NCI-H187 treated with DMSO at 0.1 percent for 48 hours (cell line): ENCODE results near the gene DESI2.
A peak's percentile ranks its signal among the peaks of the same experiment; 100 is the strongest.

Experiments used
- DNase-seq: peaks from one replicate; lab custom pipeline; 2025; lab: John Stamatoyannopoulos, UW

The DESI2 gene

GRCh38 chr1:244652623-244653438 is at the start of gene DESI2:
Gene DESI2, plus strand, starts transcription at chr1:244653126. Its CDS starts 188 bp downstream, at chr1:244653314.
- DNase-seq, result peak; percentile 88

DNA sequence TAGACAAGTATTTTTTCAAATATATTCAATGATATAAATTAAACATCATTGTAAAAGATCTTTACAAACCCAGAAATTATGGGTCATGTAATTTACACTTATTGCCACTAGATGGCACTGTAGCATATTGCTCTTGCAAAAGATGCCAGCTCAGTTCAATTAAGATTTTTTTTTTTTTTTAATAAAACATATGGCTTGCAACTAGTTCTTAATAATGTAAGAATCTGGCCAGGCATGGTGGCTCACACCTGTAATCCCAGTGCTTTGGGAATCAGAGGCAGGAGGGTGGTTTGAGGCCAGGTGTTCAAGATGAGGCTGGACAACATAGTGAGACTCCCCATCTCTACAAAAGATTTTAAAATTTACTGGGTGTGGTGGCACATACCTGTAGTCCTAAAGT is 49.4 kb upstream of the DESI2 start:
- DNase-seq, result no peak

DNA sequence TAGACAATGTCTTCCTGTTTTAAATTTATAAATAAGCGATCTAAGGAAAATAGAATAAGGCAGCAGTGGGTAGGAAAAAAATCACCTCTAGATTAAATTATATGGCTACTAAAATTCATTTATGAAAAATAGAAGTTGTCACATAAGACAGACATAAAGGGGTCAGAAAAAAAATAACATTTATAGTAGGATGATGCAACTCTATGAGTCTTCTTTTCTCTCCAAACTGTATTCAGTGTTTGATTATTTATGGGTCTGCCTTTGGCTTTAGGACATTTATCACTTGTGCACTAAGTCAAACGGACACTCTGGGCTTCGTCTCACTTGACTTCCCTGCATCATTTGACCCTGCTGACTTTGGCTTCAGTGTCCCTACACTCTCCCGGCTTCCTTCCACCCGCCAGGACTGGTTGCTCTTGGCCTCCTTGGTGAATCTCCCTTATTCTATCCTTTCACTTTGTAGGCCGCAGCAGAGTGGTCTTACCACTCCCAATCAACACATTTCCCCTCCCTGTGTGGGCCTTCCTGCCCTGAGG is 47.0 kb upstream of the DESI2 start:
- no peak for DNase-seq

GRCh38 chr1:244614113-244614836 is 38.7 kb upstream of the DESI2 start:
- no peak for DNase-seq

DNA sequence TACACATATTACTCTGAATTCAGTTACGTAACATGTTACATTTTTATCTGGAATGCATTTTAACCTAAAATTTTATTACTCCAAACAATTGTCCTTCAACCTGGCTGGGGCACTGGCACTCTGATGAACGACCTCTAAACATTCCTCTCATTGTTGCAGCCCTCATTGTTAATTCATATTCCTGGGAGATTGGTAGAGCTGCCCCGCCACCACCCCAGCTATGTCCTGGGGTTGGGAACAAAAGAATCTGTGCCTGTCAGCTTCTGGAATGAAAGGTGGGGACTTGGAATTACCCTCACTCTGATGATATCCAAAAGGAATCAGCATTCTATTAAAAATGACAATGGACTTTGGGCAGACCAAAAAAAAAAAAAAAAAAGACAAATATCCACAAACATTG is 38.0 kb upstream of the DESI2 start:
- no peak for DNase-seq

DNA sequence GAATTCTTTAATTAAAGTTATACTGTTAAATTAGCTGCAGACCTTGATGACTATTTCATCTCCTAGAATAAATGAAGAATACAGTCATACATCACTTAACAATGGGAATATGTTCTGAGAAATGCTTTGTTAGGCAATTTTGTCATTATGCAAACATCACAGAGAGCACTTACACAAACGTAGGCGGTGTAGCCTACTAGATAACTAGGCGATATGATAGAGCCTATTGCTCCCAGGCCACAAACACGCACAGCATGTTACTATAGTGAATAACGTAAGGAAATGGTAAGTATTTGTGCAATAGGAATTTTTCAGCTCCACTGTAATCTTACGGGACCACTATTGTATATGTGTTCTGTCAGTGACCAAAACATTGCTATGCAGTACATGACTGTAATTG is 37.6 kb upstream of the DESI2 start:
- no peak for DNase-seq

DNA sequence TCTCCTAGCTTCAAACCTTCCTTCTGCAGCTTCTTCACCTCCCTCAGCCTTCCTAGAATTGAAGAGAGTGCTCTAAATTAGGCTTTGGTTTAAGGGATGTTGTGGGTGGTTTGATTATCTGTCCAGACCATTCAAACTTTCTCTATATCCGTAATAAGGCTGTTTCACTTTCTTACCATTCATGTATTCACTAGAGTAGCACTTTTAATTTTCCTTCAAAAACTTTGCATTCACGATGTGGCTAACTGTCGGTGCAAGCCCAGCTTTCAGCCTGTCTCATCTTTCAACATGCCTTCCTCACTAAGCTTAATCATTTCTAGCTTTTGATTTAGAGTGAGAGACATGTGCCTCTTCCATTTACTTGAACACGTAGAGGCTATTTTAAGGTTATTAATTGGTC is 26.2 kb upstream of the DESI2 start:
- no peak for DNase-seq

DNA sequence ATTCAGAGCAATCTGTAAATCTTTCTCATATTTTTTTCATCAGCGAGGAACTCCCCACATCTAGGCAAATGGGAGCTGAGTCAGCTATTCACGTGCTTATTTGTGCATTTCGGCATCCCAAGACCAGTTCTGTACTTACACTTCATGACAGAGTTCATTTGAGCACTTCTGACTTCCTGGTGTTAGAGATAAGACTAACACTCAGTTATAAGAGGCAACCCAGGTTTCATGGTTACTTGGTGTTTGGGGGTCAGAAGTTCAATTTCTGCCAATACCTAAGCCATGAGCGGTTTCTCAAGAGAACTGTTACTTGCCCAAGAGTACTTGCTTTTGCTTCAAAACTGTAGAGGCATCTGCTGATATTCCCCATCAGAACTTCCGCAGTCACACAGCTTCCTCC is 24.1 kb upstream of the DESI2 start:
- no peak for DNase-seq

- DNase-seq, result no peak
Measured at GRCh38 chr1:244633140-244633539, 19.8 kb upstream of the DESI2 start.

DNA sequence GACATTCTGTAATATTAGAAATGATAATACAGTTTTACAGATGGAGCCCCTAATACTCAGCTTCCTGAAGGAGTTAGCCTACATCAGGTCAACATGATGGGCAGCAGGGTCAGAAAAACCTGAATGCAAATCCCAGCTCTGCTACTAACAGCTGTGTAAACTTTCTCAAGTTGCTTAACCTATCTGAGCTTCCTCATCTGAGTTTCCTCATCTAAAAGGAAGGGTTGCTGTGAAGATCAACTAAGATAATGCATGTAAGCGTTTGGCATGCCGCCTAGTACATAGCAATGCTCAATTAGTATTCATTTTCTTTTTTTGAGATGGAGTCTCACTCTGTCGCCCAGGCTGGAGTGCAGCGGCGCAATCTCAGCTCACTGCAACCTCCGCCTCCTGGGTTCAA is 18.4 kb upstream of the DESI2 start:
- no peak for DNase-seq

DNA sequence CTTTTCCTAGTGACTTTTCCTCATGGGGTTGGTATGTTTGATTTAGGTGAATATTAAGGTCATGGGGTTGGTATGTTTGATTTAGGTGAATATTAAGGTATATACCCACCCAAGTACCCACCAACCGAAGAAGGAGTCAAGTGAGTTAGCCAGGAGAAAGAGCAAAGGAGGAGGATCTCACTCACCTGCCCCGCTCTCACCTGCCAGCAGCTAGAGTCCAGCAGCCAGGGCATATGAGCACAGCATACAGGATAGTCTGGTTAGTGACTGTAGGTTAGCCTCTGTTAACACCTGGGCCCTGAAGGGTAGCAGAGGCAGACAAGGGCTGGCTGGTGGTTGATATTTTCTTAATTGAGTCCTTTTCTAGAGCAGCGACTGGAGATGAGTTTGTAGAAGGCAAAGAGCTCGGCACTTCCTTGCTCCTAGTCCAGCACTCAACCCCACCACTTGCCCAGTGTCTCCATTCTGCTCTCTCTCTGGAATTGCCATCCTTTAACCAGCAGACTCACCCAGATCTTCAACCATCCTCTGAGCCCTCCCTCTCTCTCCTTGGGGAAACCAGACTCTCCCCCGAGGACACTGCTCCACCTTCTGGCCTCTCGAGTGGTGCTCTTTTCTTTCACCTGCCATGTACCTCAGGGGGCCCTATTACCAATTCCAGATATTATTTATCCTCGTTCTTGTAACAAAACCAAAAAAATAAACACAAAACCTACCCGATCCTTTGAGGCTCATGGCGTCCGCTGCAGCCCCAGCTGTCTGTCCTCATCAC is 16.3 kb upstream of the DESI2 start:
- DNase-seq, result no peak

DNA sequence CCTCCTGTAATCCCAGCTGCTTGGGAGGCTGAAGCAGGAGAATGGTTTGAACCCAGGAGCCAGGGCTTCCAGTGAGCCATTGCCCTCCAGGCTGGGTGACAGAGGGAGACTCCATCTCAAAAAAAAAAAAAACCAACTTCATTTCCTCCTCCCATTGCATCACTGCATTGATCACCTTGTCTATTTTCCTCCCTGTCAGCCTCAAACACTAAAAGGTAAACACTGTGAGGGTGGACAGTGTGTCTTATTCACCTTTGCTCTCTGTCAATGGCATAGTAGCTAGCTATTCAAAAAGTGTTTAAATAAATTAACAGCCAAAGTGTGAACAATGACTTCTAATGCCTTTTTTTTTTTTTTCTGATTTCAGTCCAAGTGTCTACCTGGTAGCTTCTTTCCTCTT is 13.4 kb upstream of the DESI2 start:
- DNase-seq, result no peak

DNA sequence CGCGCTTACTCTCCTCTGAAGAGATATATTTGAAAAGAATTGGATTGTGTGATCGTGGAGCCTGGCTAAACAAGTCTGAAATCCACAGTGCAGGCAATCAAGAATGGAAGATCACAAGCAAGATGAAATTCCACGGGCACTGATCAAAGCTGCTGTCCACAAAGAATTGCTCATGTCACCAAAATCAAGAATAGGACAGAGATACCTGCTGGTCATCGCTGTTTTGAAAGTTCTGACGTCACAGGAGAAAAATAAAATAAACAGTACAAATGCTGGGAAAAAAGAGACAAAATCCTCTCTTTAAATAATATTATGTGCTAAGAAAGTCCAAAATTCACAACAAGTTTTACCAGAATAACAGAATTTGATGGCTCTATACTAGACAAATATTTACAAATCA is 12.0 kb upstream of the DESI2 start:
- DNase-seq, result no peak

DNA sequence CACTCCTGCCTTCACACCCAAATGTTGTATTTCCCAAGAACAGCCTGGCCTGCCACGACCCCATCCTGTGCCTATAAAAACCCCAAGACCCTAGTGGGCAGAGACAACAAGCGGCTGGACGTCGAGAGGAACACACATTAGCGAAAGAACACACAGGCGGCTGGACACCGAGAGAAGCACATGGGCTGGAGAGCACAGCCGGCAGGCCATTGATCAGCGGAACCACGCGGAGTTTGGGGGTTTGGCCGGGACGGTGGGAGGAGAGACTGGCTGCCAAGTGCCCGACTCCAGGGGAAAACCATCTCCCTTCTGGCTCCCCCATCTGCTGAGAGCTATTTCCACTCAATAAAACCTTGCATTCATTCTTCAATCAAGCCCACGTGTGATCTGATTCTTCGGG is 10.4 kb upstream of the DESI2 start:
- DNase-seq, result no peak

- DNase-seq, result no peak
Measured at GRCh38 chr1:244642988-244643387, 9.9 kb upstream of the DESI2 start.

GRCh38 chr1:244645414-244645813 is 7.5 kb upstream of the DESI2 start:
- no peak for DNase-seq

GRCh38 chr1:244645890-244646289 is 7.0 kb upstream of the DESI2 start:
- no peak for DNase-seq

DNA sequence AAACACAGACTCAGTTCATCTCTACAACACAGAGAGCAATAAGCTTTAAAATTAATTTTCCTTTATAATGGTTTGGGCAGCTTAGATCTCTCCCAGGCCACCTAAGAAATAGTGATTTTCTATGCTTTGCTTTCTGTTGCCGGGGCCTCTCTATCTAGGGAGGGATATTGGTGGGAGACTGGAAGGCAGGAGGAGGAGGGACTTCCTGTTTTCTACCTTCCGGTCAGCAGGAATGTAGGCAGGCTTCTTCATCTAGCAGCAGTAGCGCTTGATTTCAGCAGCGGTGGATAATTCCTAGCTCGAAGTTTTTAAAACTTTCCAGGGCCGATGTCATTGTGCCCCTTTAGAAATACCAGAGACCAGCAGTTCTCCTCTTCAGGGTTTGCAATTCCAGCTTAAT is 5.1 kb upstream of the DESI2 start:
- DNase-seq, result no peak

GRCh38 chr1:244651956-244652622 is 837 bp upstream of the DESI2 start:
- no peak for DNase-seq

DNA sequence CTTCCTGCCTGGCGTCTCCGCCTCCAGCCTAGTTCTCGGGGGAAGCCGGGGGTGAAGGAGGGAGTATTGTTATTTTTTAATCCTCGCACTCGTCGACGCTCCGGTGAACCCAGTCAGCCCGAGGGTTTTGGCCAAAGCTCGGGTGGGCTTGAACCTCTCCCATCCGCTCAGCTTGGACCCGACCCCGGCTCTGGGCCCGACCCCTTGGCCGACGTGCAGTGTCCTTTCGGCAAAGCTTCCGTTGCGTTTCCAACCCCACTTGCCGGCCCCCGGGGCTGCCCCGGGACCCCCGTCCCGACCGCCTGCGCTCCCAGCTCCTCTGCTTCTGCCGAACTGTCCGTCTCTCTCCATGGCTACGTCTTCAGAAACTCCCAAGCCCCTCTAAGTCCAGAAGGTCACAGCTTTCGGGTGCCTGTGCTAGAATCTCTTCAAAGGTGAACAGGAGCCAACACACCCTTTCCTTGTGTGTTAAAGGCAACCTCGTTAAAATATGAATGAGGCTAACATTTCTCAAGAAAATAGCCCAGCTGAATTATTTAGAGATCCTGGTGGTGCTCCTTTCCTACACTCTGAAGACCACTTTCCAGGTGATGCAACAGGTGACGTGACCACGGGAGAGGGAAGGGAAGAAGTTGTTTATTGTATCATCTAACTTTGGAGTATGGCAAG is 647 bp downstream of the DESI2 start:
- no peak for DNase-seq
